Inflammatory macrophage treated with lipopolysaccharide for 1 hour (primary cell): ENCODE data around the gene SMARCA2.
A peak's percentile ranks its signal among the peaks of the same experiment; 100 is the strongest.

Experiments
- DNase-seq, 2 donors: peaks; one replicate each; pipeline ENCODE4 v3.0.0-alpha.2; 2020 to 2022

The SMARCA2 gene

DNA sequence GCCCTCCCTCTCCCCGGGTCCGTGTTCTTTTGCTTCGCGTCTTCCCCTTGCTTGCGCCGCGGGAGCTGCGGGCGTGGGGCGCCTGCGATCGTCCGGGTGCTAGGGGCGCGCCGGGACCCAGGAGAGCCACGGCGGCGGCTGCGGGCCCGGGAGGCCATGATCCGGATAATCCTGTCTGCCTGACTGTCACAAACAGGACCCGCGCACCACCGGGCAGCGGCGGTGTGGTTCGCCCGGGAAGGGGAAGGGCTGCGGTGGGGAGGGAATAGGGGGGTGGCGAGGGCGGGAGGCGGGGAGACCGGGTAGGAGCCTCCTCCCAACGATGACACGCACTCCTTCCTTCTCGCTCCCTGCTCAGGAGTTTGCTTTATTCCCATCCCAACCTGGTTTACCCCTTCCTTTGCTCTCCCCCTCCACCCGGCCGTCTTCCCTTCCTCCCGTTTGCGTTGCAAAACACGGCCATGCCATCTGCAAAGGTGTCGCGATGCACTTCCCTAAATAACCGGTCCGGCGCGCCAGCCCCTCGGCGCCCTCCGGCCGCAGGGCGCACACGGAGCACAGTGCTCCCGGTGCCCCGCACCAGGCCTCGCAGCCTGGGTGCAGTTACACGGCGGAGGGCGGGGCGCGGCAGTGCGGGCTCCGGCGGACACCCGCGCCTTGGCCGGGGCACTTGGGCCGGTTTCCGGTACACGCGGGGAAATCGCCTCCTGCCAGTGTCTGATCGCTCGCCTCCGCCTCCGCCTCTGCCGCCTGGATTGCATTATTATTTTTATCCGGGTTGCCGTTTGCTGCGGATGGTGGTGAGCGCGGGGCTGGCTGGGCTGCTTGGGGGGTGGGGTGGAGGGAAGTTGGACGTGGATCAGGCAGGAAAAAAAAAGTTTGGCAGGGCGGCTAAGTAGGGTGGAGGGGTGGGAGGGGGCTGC, 1.5 kb downstream of the SMARCA2 start:
- peak; percentile 49 to 53 for DNase-seq

DNA sequence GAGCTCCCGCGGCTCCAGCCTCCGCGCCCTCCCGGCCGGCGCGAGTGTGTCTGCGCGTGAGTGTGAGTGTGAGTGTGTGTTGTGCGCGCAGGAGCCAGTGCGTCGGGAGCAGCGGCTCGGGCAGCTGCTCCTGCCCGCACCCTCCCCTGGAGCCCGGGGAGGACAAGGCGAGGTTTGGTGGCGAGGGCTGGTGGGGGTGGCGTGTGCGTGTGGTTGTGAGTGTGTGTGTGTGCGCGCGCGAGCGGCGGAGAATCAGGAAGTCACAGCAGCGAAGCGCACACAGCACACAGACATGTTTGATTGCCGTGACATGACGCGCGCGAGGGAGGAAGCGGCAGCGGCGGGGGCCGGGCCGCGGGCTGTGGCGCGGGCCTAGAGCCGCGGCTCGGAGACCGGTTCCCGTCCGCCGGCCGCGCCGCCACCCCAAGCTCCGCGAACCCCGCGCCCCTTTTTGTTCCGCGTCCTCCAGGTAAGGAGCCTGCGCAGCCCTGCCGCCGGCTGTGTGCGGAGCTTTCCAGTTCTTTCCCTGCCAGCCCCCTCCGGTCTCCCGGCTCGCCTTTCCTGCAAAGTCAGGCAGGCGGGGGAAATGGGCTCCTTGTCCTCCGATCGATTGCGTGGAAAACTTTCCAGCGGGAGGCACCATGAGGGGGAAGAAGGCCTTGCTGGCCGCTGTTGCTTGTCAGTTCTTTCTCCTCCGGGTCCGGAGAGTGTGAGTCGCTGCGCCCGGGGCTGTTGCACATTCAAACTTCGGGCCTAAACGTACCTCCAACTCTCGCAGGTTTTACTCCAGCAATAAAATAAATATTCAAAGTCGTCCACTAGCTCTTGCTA, 2.4 kb downstream of the SMARCA2 start:
- DNase-seq, result peak; percentile 76

- DNase-seq, result no peak
Observed at GRCh38 chr9:2018162-2018643, 3.1 kb downstream of the SMARCA2 start.

- no peak for DNase-seq
Observed at GRCh38 chr9:2018764-2019558, 3.8 kb downstream of the SMARCA2 start.

DNA sequence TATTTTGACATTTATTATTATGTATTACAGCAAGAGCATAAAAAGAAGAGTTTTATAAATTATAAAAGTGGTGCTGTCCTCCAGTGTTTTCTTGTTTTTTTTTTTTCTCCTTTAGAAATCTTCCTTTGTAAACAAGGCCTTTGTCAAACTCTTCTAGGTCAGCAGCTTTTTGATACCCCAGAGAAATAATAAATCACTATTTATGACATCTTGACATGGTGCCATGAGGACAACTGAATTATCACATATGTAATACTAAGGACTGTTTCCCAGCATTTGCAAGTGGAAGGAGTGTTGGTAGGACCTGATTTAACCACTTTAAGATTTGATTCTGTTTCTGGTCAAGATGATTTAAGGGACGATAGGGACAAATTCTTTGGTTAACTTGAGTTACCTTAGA, 4.6 kb downstream of the SMARCA2 start:
- DNase-seq, result no peak

GRCh38 chr9:2021731-2022130, 6.6 kb downstream of the SMARCA2 start:
- DNase-seq, result no peak

GRCh38 chr9:2022560-2022959, 7.4 kb downstream of the SMARCA2 start:
- no peak for DNase-seq

DNA sequence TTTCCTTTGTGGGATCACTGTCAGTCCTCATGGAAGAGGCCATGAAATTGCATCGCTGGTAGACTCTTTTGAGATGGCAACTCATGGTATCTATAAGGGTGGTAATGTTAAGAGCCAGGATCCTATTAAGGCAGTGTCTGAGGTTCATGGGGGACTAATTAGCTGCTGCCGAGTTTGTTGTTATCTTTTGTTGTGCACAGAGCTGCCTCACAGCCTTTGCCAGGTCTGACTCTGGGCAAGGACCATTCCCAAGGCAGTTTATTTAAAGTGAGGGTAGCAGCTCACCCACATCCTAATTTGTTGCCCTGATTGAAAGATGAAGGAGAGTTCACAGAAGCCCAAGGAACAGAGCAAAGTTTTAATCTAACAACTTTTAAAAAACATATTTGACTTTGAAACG, 7.9 kb downstream of the SMARCA2 start:
- DNase-seq, result no peak

GRCh38 chr9:2023532-2023931, 8.4 kb downstream of the SMARCA2 start:
- peak; percentile 3 to 27 for DNase-seq

DNA sequence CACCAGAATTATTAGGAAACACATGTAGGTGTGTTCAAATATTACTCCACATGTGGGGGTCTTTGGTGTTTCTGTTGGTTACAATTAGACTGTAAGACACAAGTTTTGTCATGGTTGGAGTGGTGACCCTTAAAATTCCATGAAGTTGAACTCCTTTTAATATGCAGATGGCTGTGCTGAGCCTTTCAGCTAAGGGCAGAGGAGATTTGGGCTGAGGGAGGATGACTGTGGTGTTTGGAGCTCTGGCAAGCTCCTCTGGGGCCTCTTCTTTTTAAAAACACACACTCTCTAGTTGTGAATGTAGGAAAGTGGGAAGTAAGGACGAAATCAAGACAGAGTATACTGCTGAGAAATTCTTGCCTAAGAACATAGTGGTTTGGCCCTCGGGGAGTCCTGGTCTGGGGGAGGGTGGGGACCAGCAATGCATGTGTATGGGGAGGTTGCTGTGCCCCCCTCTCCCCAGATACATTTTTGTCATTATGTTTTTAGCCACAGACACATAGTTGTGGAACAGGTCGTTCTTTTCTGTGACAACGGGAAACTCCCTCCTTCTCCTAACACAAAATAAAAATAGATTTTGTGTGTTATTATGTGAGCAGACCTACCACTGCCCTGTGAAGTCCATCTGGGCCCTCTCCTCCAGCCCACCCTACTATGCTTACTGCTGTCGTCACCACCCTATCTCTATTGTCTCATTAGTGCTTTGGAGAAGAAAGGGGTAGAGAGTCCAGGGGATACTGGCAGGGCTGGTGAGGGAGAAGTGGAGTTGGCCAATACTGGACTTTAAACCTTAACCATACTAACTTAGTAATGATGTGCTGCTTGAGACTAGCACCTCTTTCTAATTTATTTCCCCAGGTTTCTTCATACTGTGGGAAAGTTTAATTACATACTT, 10.0 kb downstream of the SMARCA2 start:
- DNase-seq, result peak; percentile 43 to 53

DNA sequence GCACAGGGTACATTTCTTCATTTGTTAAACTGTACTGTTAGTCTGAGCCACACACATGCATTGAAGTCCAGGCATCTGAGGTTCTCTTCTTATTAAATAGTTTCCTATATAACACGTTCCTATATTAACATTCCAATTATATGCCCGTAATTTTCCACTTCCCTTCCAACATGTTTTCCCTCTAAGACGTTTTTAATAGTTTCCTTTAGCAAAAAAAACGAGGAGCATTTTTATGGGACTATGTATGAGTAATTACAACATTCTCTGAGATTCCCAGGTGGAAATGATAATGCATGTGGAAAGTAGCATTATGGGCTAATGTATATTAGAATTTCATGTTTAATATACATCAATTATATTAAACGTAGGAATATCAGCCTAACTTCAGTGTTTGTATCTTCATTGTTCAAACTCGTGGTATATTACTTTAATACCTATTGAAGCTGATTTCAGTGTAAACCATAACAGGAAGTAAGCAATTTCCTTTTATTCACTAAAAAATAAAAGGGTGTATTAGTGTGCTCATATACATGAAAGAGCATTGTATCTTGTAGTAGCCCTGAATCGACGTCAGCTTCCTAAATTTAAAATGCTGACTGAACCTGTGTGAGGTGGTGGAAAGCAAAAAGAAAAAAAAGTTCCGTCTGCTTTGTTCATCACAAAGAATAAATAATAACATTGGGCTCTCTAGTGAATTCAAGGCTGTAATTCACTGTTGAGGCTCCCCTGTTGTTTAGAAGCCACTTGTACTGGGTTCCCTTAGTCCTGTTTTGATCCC, 11.3 kb downstream of the SMARCA2 start:
- DNase-seq, result peak; percentile 15 to 23

- DNase-seq, result peak; percentile 50 to 52
Observed at GRCh38 chr9:2027543-2028160, 12.5 kb downstream of the SMARCA2 start.

DNA sequence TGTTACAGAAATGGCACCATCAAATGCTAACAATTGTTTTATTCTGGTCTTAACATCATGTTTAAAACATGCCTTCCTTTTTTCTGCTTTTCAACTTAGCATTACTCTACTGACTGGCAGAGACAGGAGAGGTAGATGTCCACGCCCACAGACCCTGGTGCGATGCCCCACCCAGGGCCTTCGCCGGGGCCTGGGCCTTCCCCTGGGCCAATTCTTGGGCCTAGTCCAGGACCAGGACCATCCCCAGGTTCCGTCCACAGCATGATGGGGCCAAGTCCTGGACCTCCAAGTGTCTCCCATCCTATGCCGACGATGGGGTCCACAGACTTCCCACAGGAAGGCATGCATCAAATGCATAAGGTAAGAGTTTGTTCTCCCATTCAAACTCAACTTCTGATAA, 13.7 kb downstream of the SMARCA2 start:
- DNase-seq, result no peak

DNA sequence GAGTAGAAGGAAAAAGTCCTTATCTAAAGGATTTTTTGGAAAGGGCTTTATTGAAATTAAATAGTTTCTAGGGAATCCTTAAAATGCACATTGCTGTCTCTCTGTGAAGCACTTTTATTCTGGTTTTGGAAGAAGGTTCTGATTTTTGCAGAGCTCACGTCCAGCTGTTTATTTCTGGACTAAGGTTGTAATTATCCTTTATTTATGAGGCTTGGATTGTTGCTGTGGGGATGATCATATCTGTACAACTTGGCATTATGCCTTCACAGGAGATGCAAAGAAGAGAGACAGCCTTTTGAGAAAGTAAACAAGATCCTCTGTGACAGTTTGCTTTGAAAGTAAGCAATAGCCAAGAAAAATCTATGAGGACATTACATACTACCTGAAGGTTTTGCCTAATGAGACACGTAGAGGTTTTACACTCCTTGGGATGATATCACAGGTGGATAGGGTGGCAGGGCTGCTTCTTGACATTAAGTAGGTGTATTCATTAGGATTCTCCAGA, 14.6 kb downstream of the SMARCA2 start:
- DNase-seq, result no peak

DNA sequence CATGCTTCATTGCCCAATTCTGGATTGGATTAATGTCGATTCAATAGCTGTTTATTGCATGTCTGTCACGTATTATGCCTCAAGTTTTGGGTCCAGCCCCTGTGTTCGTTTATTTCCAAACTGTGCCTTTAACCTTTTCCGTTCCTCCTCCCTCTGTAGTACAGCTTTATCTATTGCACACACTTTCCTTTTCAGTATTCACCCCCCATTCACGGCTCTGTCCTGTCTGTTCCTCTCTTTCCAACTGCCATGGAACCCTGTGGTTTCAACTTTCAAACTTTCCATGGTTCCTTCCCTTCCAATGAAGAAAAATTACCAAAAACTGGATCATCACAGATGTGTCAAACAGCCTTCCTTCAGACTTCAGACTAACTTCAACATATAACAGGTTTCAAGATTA, 17.1 kb downstream of the SMARCA2 start:
- DNase-seq, result no peak

- no peak for DNase-seq
Observed at GRCh38 chr9:2036844-2037243, 21.7 kb downstream of the SMARCA2 start.

DNA sequence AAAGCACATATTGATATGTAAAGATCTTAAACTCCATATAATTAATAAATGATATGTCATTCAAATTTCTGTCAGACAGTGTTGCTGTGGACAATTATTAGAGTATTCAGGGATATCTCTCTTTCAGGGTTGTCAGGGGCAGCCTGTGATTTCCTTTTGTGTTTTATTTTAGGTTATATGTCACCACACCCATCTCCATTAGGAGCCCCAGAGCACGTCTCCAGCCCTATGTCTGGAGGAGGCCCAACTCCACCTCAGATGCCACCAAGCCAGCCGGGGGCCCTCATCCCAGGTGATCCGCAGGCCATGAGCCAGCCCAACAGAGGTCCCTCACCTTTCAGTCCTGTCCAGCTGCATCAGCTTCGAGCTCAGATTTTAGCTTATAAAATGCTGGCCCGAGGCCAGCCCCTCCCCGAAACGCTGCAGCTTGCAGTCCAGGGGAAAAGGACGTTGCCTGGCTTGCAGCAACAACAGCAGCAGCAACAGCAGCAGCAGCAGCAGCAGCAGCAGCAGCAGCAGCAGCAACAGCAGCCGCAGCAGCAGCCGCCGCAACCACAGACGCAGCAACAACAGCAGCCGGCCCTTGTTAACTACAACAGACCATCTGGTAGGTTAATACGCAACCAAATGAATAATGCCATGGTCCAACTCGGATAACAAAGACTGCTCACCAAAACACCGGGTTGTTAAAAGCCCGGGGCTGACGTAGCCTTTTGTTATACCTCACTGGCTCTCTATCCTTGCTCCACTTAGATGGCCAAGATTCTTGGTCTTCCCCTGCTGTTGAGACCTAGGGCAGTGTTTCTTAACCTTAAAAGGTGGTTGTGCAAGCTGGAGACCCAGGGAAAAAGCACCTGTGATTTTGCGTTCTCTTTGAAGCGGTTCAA, 24.4 kb downstream of the SMARCA2 start:
- no peak for DNase-seq

GRCh38 chr9:2040828-2041227, 25.7 kb downstream of the SMARCA2 start:
- DNase-seq, result no peak

- DNase-seq, result no peak
Observed at GRCh38 chr9:2041736-2042135, 26.6 kb downstream of the SMARCA2 start.
